ENCODE measurements around the gene ROBO3.

DNA sequence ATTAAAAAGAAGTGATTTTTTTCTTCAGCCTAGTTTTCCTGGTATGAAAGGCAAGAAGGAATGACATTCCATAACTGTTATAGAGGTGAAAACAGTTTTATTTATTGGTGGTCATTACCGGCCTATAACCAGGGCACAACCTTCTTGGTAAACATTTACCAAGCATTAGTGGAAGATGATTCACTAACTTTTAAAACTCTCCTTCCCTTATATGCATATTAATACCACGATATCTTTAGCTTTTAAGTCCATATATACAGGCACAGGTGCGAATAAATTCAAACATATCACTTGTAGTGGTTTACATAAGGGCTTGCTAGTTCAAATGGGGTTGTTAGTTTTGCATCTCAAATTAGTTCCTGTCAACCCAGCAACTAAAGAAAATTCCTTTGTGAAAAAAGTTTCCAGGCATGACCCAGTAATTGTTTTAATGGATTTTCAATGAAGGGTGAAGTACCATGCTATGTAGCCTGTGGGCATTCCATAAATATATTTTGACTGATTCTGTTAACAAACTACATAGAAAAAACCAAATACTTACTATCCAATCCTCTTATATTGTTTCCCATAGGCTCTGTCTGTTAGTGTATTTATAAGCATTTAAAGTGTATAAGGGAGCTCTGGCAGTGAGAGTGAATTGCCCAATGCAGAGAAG is 30.6 kb upstream of the ROBO3 start:
- TF ChIP-seq, protein P1, sequence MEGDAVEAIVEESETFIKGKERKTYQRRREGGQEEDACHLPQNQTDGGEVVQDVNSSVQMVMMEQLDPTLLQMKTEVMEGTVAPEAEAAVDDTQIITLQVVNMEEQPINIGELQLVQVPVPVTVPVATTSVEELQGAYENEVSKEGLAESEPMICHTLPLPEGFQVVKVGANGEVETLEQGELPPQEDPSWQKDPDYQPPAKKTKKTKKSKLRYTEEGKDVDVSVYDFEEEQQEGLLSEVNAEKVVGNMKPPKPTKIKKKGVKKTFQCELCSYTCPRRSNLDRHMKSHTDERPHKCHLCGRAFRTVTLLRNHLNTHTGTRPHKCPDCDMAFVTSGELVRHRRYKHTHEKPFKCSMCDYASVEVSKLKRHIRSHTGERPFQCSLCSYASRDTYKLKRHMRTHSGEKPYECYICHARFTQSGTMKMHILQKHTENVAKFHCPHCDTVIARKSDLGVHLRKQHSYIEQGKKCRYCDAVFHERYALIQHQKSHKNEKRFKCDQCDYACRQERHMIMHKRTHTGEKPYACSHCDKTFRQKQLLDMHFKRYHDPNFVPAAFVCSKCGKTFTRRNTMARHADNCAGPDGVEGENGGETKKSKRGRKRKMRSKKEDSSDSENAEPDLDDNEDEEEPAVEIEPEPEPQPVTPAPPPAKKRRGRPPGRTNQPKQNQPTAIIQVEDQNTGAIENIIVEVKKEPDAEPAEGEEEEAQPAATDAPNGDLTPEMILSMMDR (IDR thresholded peaks at IDR 0.05): no peak
- no peak for TF ChIP-seq POLR2AphosphoS5 (IDR thresholded peaks at IDR 0.05; ENCODE audit: insufficient read depth in 1 of 2, low read depth in 1 of 2)

Measured in vagina (tissue), 2 donors.